GM12878 (cell line): ENCODE data around the gene FIG4. TPM values are rescaled to one million over a fixed set of nuclear protein-coding genes. Genes with fewer than 3 reads are reported as not detected.

Source experiments
- ATAC-seq: fragments of 200-7000 bp; cut with Tn5 transposase; 3 replicates; pipeline ENCODE4 v1.9.1; 2020; ENCODE audit warnings: mild to moderate bottlenecking, moderate library complexity
- BruUV-seq: library from RNA; stranded (reverse); fragments of 400-500 nt; replicated peaks from 2 replicates; lab custom pipeline; 2021; lab: Mats Ljungman, UMichigan
- CTCF ChIA-PET: fragments of 300-600 bp; sonication (Branson Sonifier 250); formaldehyde crosslinking; extraction: SDS; loops from one replicate; lab custom pipeline; 2021; ENCODE audit warnings: inconsistent platforms; lab: Yijun Ruan, JAX
- POLR2A ChIA-PET: fragments of 350-600 bp; formaldehyde crosslinking; extraction: SDS; loops from one replicate; lab custom pipeline; 2021; ENCODE audit warnings: inconsistent platforms; lab: Charles Lee
- RAD21 ChIA-PET: fragments of 300-600 bp; sonication (Branson Sonifier 250); formaldehyde crosslinking; loops from one replicate; lab custom pipeline; 2023; ENCODE audit warnings: antibody characterized with exemption; ENCODE audit not compliant: unreplicated experiment; lab: Charles Lee
- SMC1A ChIA-PET: fragments of 300-600 bp; sonication (Branson Sonifier 250); formaldehyde crosslinking; loops from one replicate; lab custom pipeline; 2023; ENCODE audit not compliant: unreplicated experiment, uncharacterized antibody; lab: Charles Lee
- DNase-seq: peaks from one replicate; pipeline ENCODE4 v3.0.0-alpha.2; 2011; ENCODE audit warnings: low read depth, low spot score
- FAIRE-seq: peaks from 3 replicates; lab custom pipeline; 2011; peaks lifted over from hg19 to GRCh38; lab: Jason Lieb, UNC
- H2AFZ ChIP-seq: 2 replicates; pipeline ENCODE4 v1.6.0; 2011; ENCODE audit warnings: low read depth, low read length, control low read depth; ENCODE audit not compliant: control insufficient read depth
- H3K27ac ChIP-seq: 2 replicates; pipeline ENCODE4 v1.5.1; 2011; ENCODE audit warnings: control low read depth; ENCODE audit not compliant: control insufficient read depth, insufficient read depth
- H3K27me3 ChIP-seq, 2 experiments: replicated peaks in 1 of 2; 2 replicates each; pipeline versions ENCODE4 v1.6.0 to v1.6.1; 2011; ENCODE audit warnings: low read length in 1 of 2; ENCODE audit not compliant: control insufficient read depth in 2 of 2, insufficient read depth in 2 of 2
- H3K36me3 ChIP-seq, 2 experiments: 2 replicates each; pipeline ENCODE4 v1.5.1; 2011; ENCODE audit warnings: low read length in 1 of 2; ENCODE audit not compliant: control insufficient read depth in 2 of 2, insufficient read depth in 2 of 2
- H3K4me1 ChIP-seq: 2 replicates; pipeline ENCODE4 v1.6.1; 2011; ENCODE audit warnings: mild to moderate bottlenecking, low read length, moderate library complexity, mixed read lengths; ENCODE audit not compliant: control insufficient read depth, insufficient read depth
- H3K4me2 ChIP-seq: 2 replicates; pipeline ENCODE4 v1.6.0; 2011; ENCODE audit warnings: control low read depth; ENCODE audit not compliant: control insufficient read depth, insufficient read depth
- H3K4me3 ChIP-seq: fragments of 200-600 bp; sonication (generic); 2 replicates; pipeline ENCODE4 v1.5.1; 2016
- H3K79me2 ChIP-seq: 2 replicates; pipeline ENCODE4 v1.6.0; 2011; ENCODE audit warnings: low read length; ENCODE audit not compliant: control insufficient read depth, insufficient read depth
- H3K9ac ChIP-seq: 2 replicates; pipeline ENCODE4 v1.8.0; 2011; ENCODE audit warnings: low read length, control low read depth, mixed read lengths; ENCODE audit not compliant: control insufficient read depth, insufficient read depth
- H3K9me3 ChIP-seq: replicated peaks from 3 replicates; pipeline ENCODE4 v1.5.1; 2011; ENCODE audit warnings: mild to moderate bottlenecking, low read length; ENCODE audit not compliant: control insufficient read depth, insufficient read depth
- H4K20me1 ChIP-seq: 2 replicates; pipeline ENCODE4 v1.6.0; 2011; ENCODE audit not compliant: control insufficient read depth, insufficient read depth
- BHLHE40 ChIP-seq, 2 experiments: fragments of 450-650 bp in 1 of 2; IDR thresholded peaks; 2 replicates each; pipeline ENCODE4 v1.6.1; 2011 to 2017; ENCODE audit warnings: low read depth in 2 of 2, borderline replicate concordance in 1 of 2, improper control_type of control experiment in 1 of 2, low read length in 1 of 2, mild to moderate bottlenecking in 1 of 2
- CEBPB ChIP-seq, 2 experiments: fragments of 150-350 bp in 1 of 2; IDR thresholded peaks; 2 replicates each; pipeline ENCODE4 v1.6.1; 2012 to 2014; ENCODE audit warnings: low read depth in 2 of 2, low read length in 2 of 2, borderline replicate concordance in 1 of 2, inconsistent platforms in 1 of 2
- LARP7 ChIP-seq: fragments of 450-650 bp; IDR thresholded peaks from 2 replicates; pipeline ENCODE4 v1.6.1; 2017; ENCODE audit warnings: mild to moderate bottlenecking
- MXI1 ChIP-seq: fragments of 150-350 bp; IDR thresholded peaks from 2 replicates; pipeline ENCODE4 v1.6.1; 2011; ENCODE audit warnings: low read depth, mild to moderate bottlenecking, inconsistent platforms, low read length, improper control_type of control experiment
- NKRF ChIP-seq: fragments of 450-650 bp; conservative IDR thresholded peaks from 2 replicates; pipeline ENCODE4 v1.6.1; 2017; ENCODE audit warnings: mild to moderate bottlenecking, moderate library complexity
- NR2C2 ChIP-seq: IDR thresholded peaks from 2 replicates; pipeline ENCODE4 v1.6.1; 2011; ENCODE audit warnings: borderline replicate concordance, low read depth; ENCODE audit not compliant: control insufficient read depth, insufficient read length
- PKNOX1 ChIP-seq: fragments of 450-650 bp; IDR thresholded peaks from 2 replicates; pipeline ENCODE4 v1.6.1; 2016; ENCODE audit warnings: mild to moderate bottlenecking
- RFX5 ChIP-seq: IDR thresholded peaks from 2 replicates; pipeline ENCODE4 v1.6.1; 2011; ENCODE audit warnings: low read depth, low read length, improper control_type of control experiment
- SREBF1 ChIP-seq: IDR thresholded peaks from 2 replicates; pipeline ENCODE4 v1.6.1; 2012; ENCODE audit warnings: mild to moderate bottlenecking, low read length
- SREBF2 ChIP-seq: IDR thresholded peaks from 2 replicates; pipeline ENCODE4 v1.6.1; 2012; ENCODE audit warnings: mild to moderate bottlenecking, low read length
- YBX1 ChIP-seq: fragments of 450-650 bp; IDR thresholded peaks from 2 replicates; pipeline ENCODE4 v1.6.1; 2016; ENCODE audit warnings: antibody characterized with exemption
- ZNF217 ChIP-seq: fragments of 450-650 bp; IDR thresholded peaks from 2 replicates; pipeline ENCODE4 v1.6.1; 2017; ENCODE audit warnings: antibody characterized with exemption, mild to moderate bottlenecking
- ZNF687 ChIP-seq: fragments of 450-650 bp; IDR thresholded peaks from 2 replicates; pipeline ENCODE4 v1.6.1; 2017; ENCODE audit warnings: mild to moderate bottlenecking, moderate library complexity
- WGBS: methylation state at CpG from one replicate; pipeline ENCODE4 v1.1.6; 2016; ENCODE audit warnings: low lambda C conversion rate; ENCODE audit not compliant: insufficient replicate concordance, insufficient coverage; ENCODE audit errors: missing lambda C conversion rate; 5-methylcytosine and 5-hydroxymethylcytosine counted together
- in situ Hi-C: fragments of 300-500 bp; cut with MboI; formaldehyde crosslinking; loops from 9 replicates; pipeline ENCODE4 v1.14.3; 2018; ENCODE audit warnings: mixed read lengths
- intact Hi-C: fragments of 100-400 bp; cut with micrococcal nuclease; formaldehyde crosslinking; loops from one replicate; pipeline ENCODE4 v1.14.2; 2022; ENCODE audit not compliant: unreplicated experiment
- polyA plus RNA-seq, 11 experiments: library from polyadenylated mRNA; depleted of rRNA in 4 of 11; unstranded in 6 of 11; stranded (reverse) in 5 of 11; fragments of >200 nt; fragmentation: Nextera tagmentation in 4 of 11; fragmentation: Illumina TruSeq in 1 of 11; extraction: Ambion mirVana in 4 of 11; extraction: Trizol in 1 of 11; gene quantifications; 1 replicate in 1 of 11; 2 replicates in 10 of 11; pipeline versions ENCODE4 v1.2.1 to v1.2.3, GENCODE V29; 2011 to 2016; ENCODE audit warnings: inconsistent platforms in 2 of 11, missing spikeins in 2 of 11, low read depth in 1 of 11
- total RNA-seq, 4 experiments: library from RNA; depleted of rRNA in 3 of 4; stranded (reverse); fragments of >200 nt in 3 of 4; fragmentation: Illumina TruSeq in 1 of 4; extraction: Trizol in 1 of 4; gene quantifications; 2 replicates each; pipeline versions ENCODE4 v1.2.1 to v1.2.3, GENCODE V29; 2013 to 2021

FIG4 gene
- total and polyA plus RNA-seq, 10 of the 15 experiments (the other 5 are each of a cell fraction or from before 2014, with no cell fraction given): 3.8 to 23.2 (median 11.8) TPM

GRCh38 chr6:109788687-109789086 lies 97.6 kb downstream of the FIG4 start:
- Histone ChIP-seq H3K36me3 (no peaks in the 10 kb centered on the region; a peak in 1 of 4 replicates), H3K79me2 (no peaks in the 10 kb centered on the region), H3K9ac (no peak overlapping the region), H3K27ac (no peak overlapping the region), H3K4me1 (no peaks in the 10 kb centered on the region), H4K20me1 (no peaks in the 10 kb centered on the region), H3K4me3 (no peak overlapping the region), H3K4me2 (no peak overlapping the region), H3K27me3 (no peaks in the 10 kb centered on the region), H2AFZ (no peak overlapping the region), H3K9me3 (no peaks in the 10 kb centered on the region)
- ChIA-PET POLR2A (interaction anchor here (0.6 kb wide), 1 partner anchor 1491 kb away, joined by 3 read pairs; no protein-coding TSS in a partner anchor), SMC1A (interaction anchor here (1.0 to 1.5 kb wide), 3 partner anchors 9 to 251 kb away, joined by 3 to 6 read pairs (median 4); no protein-coding TSS in a partner anchor), RAD21 (no interaction called here), CTCF (interaction anchor here (0.7 to 2.0 kb wide), 2 partner anchors 251 to 1076 kb away, joined by 3 to 5 read pairs; no protein-coding TSS in a partner anchor)
- intact Hi-C loops: no loop called here
- 97% methylated on average over 3 of the region's 3 CpGs for WGBS
- no peak for ATAC-seq
- in situ Hi-C loops: no loop called here
- BruUV-seq: no TSS peak
- no peak for FAIRE-seq
- TF ChIP-seq RFX5 (no peak), LARP7 (no peak), YBX1 (no peak), NR2C2 (no peak), BHLHE40 (IDR thresholded peaks at IDR 0.05; ENCODE audit: borderline replicate concordance in 1 of 2, low read depth in 2 of 2, low read length in 1 of 2) (no peak), CEBPB (IDR thresholded peaks at IDR 0.05; ENCODE audit: borderline replicate concordance in 1 of 2, low read depth in 2 of 2, low read length in 2 of 2) (no peak), MXI1 (no peak), ZNF687 (no peak), SREBF2 (no peak), PKNOX1 (no peak), SREBF1 (no peak), NKRF (no peak), ZNF217 (no peak)
- no peak for DNase-seq
